GM12878 (cell line): ENCODE data around the gene NOTCH1. TPM values are rescaled to one million over a fixed set of nuclear protein-coding genes. Genes with fewer than 3 reads are reported as not detected.

ENCODE experiments used
- ATAC-seq: fragments of 200-7000 bp; cut with Tn5 transposase; 3 replicates; pipeline ENCODE4 v1.9.1; 2020; ENCODE audit warnings: mild to moderate bottlenecking, moderate library complexity
- BruUV-seq: library from RNA; stranded (reverse); fragments of 400-500 nt; replicated peaks from 2 replicates; lab custom pipeline; 2021; lab: Mats Ljungman, UMichigan
- CTCF ChIA-PET: fragments of 300-600 bp; sonication (Branson Sonifier 250); formaldehyde crosslinking; extraction: SDS; loops from one replicate; lab custom pipeline; 2021; ENCODE audit warnings: inconsistent platforms; lab: Yijun Ruan, JAX
- POLR2A ChIA-PET: fragments of 350-600 bp; formaldehyde crosslinking; extraction: SDS; loops from one replicate; lab custom pipeline; 2021; ENCODE audit warnings: inconsistent platforms; lab: Charles Lee
- RAD21 ChIA-PET: fragments of 300-600 bp; sonication (Branson Sonifier 250); formaldehyde crosslinking; loops from one replicate; lab custom pipeline; 2023; ENCODE audit warnings: antibody characterized with exemption; ENCODE audit not compliant: unreplicated experiment; lab: Charles Lee
- SMC1A ChIA-PET: fragments of 300-600 bp; sonication (Branson Sonifier 250); formaldehyde crosslinking; loops from one replicate; lab custom pipeline; 2023; ENCODE audit not compliant: unreplicated experiment, uncharacterized antibody; lab: Charles Lee
- DNase-seq: peaks from one replicate; pipeline ENCODE4 v3.0.0-alpha.2; 2011; ENCODE audit warnings: low read depth, low spot score
- FAIRE-seq: peaks from 3 replicates; lab custom pipeline; 2011; peaks lifted over from hg19 to GRCh38; lab: Jason Lieb, UNC
- H2AFZ ChIP-seq: 2 replicates; pipeline ENCODE4 v1.6.0; 2011; ENCODE audit warnings: low read depth, low read length, control low read depth; ENCODE audit not compliant: control insufficient read depth
- H3K27ac ChIP-seq: 2 replicates; pipeline ENCODE4 v1.5.1; 2011; ENCODE audit warnings: control low read depth; ENCODE audit not compliant: control insufficient read depth, insufficient read depth
- H3K27me3 ChIP-seq, 2 experiments: replicated peaks in 1 of 2; 2 replicates each; pipeline versions ENCODE4 v1.6.0 to v1.6.1; 2011; ENCODE audit warnings: low read length in 1 of 2; ENCODE audit not compliant: control insufficient read depth in 2 of 2, insufficient read depth in 2 of 2
- H3K36me3 ChIP-seq, 2 experiments: 2 replicates each; pipeline ENCODE4 v1.5.1; 2011; ENCODE audit warnings: low read length in 1 of 2; ENCODE audit not compliant: control insufficient read depth in 2 of 2, insufficient read depth in 2 of 2
- H3K4me1 ChIP-seq: 2 replicates; pipeline ENCODE4 v1.6.1; 2011; ENCODE audit warnings: mild to moderate bottlenecking, low read length, moderate library complexity, mixed read lengths; ENCODE audit not compliant: control insufficient read depth, insufficient read depth
- H3K4me2 ChIP-seq: 2 replicates; pipeline ENCODE4 v1.6.0; 2011; ENCODE audit warnings: control low read depth; ENCODE audit not compliant: control insufficient read depth, insufficient read depth
- H3K4me3 ChIP-seq: fragments of 200-600 bp; sonication (generic); 2 replicates; pipeline ENCODE4 v1.5.1; 2016
- H3K79me2 ChIP-seq: 2 replicates; pipeline ENCODE4 v1.6.0; 2011; ENCODE audit warnings: low read length; ENCODE audit not compliant: control insufficient read depth, insufficient read depth
- H3K9ac ChIP-seq: 2 replicates; pipeline ENCODE4 v1.8.0; 2011; ENCODE audit warnings: low read length, control low read depth, mixed read lengths; ENCODE audit not compliant: control insufficient read depth, insufficient read depth
- H3K9me3 ChIP-seq: replicated peaks from 3 replicates; pipeline ENCODE4 v1.5.1; 2011; ENCODE audit warnings: mild to moderate bottlenecking, low read length; ENCODE audit not compliant: control insufficient read depth, insufficient read depth
- H4K20me1 ChIP-seq: 2 replicates; pipeline ENCODE4 v1.6.0; 2011; ENCODE audit not compliant: control insufficient read depth, insufficient read depth
- CTCF ChIP-seq, 3 experiments: IDR thresholded peaks in 2 of 3; conservative IDR thresholded peaks in 1 of 3; 2 replicates each; pipeline ENCODE4 v1.5.1; 2011; ENCODE audit warnings: low read depth in 3 of 3, low read length in 3 of 3, mild to moderate bottlenecking in 3 of 3, control low read depth in 2 of 3, moderate library complexity in 2 of 3, inconsistent platforms in 1 of 3, mixed read lengths in 1 of 3; ENCODE audit not compliant: control insufficient read depth in 2 of 3, insufficient read depth in 1 of 3; ENCODE audit errors: extremely low read depth in 1 of 3
- GATAD2B ChIP-seq: fragments of 450-650 bp; conservative IDR thresholded peaks from 2 replicates; pipeline ENCODE4 v1.6.1; 2017; ENCODE audit warnings: low read depth, mild to moderate bottlenecking, moderate library complexity
- IKZF1 ChIP-seq: fragments of 450-650 bp; conservative IDR thresholded peaks from 2 replicates; pipeline ENCODE4 v1.6.1; 2017; ENCODE audit warnings: antibody characterized with exemption, mild to moderate bottlenecking
- NBN ChIP-seq: fragments of 450-650 bp; IDR thresholded peaks from 2 replicates; pipeline ENCODE4 v1.6.1; 2016
- POLR2A ChIP-seq: IDR thresholded peaks from 2 replicates; pipeline ENCODE4 v1.6.1; 2011; ENCODE audit warnings: low read depth, mild to moderate bottlenecking, low read length
- RAD21 ChIP-seq: IDR thresholded peaks from 2 replicates; pipeline ENCODE4 v1.6.1; 2011; ENCODE audit warnings: mild to moderate bottlenecking, low read depth, low read length, moderate library complexity; ENCODE audit not compliant: insufficient read depth
- RB1 ChIP-seq: fragments of 450-650 bp; formaldehyde crosslinking; IDR thresholded peaks from 2 replicates; pipeline ENCODE4 v1.6.1; 2017; ENCODE audit warnings: mild to moderate bottlenecking, borderline replicate concordance
- RELA ChIP-seq: fragments of 450-650 bp; IDR thresholded peaks from 2 replicates; pipeline ENCODE4 v1.8.0; 2014; ENCODE audit warnings: borderline replicate concordance; ENCODE audit not compliant: partially characterized antibody
- RUNX3 ChIP-seq: IDR thresholded peaks from 2 replicates; pipeline ENCODE4 v1.6.1; 2012; ENCODE audit warnings: low read length, inconsistent platforms
- SIN3A ChIP-seq: IDR thresholded peaks from 2 replicates; pipeline ENCODE4 v1.6.1; 2012; ENCODE audit warnings: low read depth, low read length, improper control_type of control experiment
- SMC3 ChIP-seq: IDR thresholded peaks from 2 replicates; pipeline ENCODE4 v1.6.1; 2011; ENCODE audit warnings: low read length, improper control_type of control experiment, borderline replicate concordance
- SRF ChIP-seq, 2 experiments: IDR thresholded peaks; 2 replicates each; pipeline ENCODE4 v1.6.1; 2011; ENCODE audit warnings: low read depth in 2 of 2, low read length in 2 of 2, mild to moderate bottlenecking in 1 of 2, moderate library complexity in 1 of 2
- TCF12 ChIP-seq: IDR thresholded peaks from 2 replicates; pipeline ENCODE4 v1.6.1; 2011; ENCODE audit warnings: low read depth, mild to moderate bottlenecking, low read length
- TCF3 ChIP-seq: IDR thresholded peaks from 2 replicates; pipeline ENCODE4 v1.6.1; 2012; ENCODE audit warnings: low read depth, mild to moderate bottlenecking, low read length, borderline replicate concordance; ENCODE audit not compliant: insufficient read depth
- WRNIP1 ChIP-seq: IDR thresholded peaks from 2 replicates; pipeline ENCODE4 v1.6.1; 2011; ENCODE audit warnings: low read depth, low read length, improper control_type of control experiment, borderline replicate concordance
- YY1 ChIP-seq: IDR thresholded peaks from 2 replicates; pipeline ENCODE4 v1.6.1; 2011; ENCODE audit warnings: low read depth, mild to moderate bottlenecking, low read length
- ZBTB11 ChIP-seq: fragments of 450-650 bp; formaldehyde crosslinking; IDR thresholded peaks from 2 replicates; pipeline ENCODE4 v1.5.0; 2022; ENCODE audit warnings: mild to moderate bottlenecking, missing genetic modification characterization
- ZNF217 ChIP-seq: fragments of 450-650 bp; IDR thresholded peaks from 2 replicates; pipeline ENCODE4 v1.6.1; 2017; ENCODE audit warnings: antibody characterized with exemption, mild to moderate bottlenecking
- WGBS: methylation state at CpG from one replicate; pipeline ENCODE4 v1.1.6; 2016; ENCODE audit warnings: low lambda C conversion rate; ENCODE audit not compliant: insufficient replicate concordance, insufficient coverage; ENCODE audit errors: missing lambda C conversion rate; 5-methylcytosine and 5-hydroxymethylcytosine counted together
- in situ Hi-C: fragments of 300-500 bp; cut with MboI; formaldehyde crosslinking; loops from 9 replicates; pipeline ENCODE4 v1.14.3; 2018; ENCODE audit warnings: mixed read lengths
- intact Hi-C: fragments of 100-400 bp; cut with micrococcal nuclease; formaldehyde crosslinking; loops from one replicate; pipeline ENCODE4 v1.14.2; 2022; ENCODE audit not compliant: unreplicated experiment
- polyA plus RNA-seq, 11 experiments: library from polyadenylated mRNA; depleted of rRNA in 4 of 11; unstranded in 6 of 11; stranded (reverse) in 5 of 11; fragments of >200 nt; fragmentation: Nextera tagmentation in 4 of 11; fragmentation: Illumina TruSeq in 1 of 11; extraction: Ambion mirVana in 4 of 11; extraction: Trizol in 1 of 11; gene quantifications; 1 replicate in 1 of 11; 2 replicates in 10 of 11; pipeline versions ENCODE4 v1.2.1 to v1.2.3, GENCODE V29; 2011 to 2016; ENCODE audit warnings: inconsistent platforms in 2 of 11, missing spikeins in 2 of 11, low read depth in 1 of 11
- total RNA-seq, 4 experiments: library from RNA; depleted of rRNA in 3 of 4; stranded (reverse); fragments of >200 nt in 3 of 4; fragmentation: Illumina TruSeq in 1 of 4; extraction: Trizol in 1 of 4; gene quantifications; 2 replicates each; pipeline versions ENCODE4 v1.2.1 to v1.2.3, GENCODE V29; 2013 to 2021

NOTCH1 gene
- total and polyA plus RNA-seq, 10 of the 15 experiments (the other 5 are each of a cell fraction or from before 2014, with no cell fraction given) = 0.02 to 40.0 (median 3.7) TPM

GRCh38 chr9:136488247-136489214 is 57.3 kb downstream of the NOTCH1 start:
- H3K79me2 ChIP-seq = no peaks in the 10 kb centered on the region
- SMC1A ChIA-PET = interaction anchor here (0.7 to 7.0 kb wide), 9 partner anchors 51 to 158 kb away, joined by 3 to 60 read pairs (median 5); no protein-coding TSS in a partner anchor
- DNase-seq (no peak), FAIRE-seq (peak; percentile 13), ATAC-seq (peak; percentile 72)
- no TSS peak for BruUV-seq
- 18% methylated on average over 21 of the region's 22 CpGs for WGBS
- H3K27me3 ChIP-seq = no peaks in the 10 kb centered on the region
- no peak overlapping the region for H2AFZ ChIP-seq
- POLR2A ChIA-PET = interaction anchor here (1.2 kb wide), 1 partner anchor 137 kb away, joined by 3 read pairs; no protein-coding TSS in a partner anchor
- no peaks in the 10 kb centered on the region for H3K36me3 ChIP-seq
- CTCF ChIA-PET = interaction anchor here (0.6 to 9.0 kb wide), 18 partner anchors 40 to 483 kb away, joined by 3 to 223 read pairs (median 4); no protein-coding TSS in a partner anchor
- no peak overlapping the region for H3K9ac ChIP-seq
- peaks cover 6% of the 10 kb centered on the region; the same call in 1 of the 2 replicates for H3K4me1 ChIP-seq
- H3K4me3 ChIP-seq = no peak overlapping the region
- RAD21 ChIA-PET = interaction anchor here (0.6 to 7.8 kb wide), 8 partner anchors 51 to 187 kb away, joined by 3 to 126 read pairs (median 4); no protein-coding TSS in a partner anchor
- no peak overlapping the region for H3K27ac ChIP-seq
- intact Hi-C loops (loop anchor here (5.0 kb wide), 2 partner anchors 59 to 199 kb away; partner anchors contain the start of genes AGPAT2 and NOTCH1), in situ Hi-C loops (no loop called here)
- no peak overlapping the region for H3K4me2 ChIP-seq
- no peaks in the 10 kb centered on the region for H3K9me3 ChIP-seq
- no peaks in the 10 kb centered on the region; the same call in 1 of the 2 replicates for H4K20me1 ChIP-seq
- peak; percentile 62; the same call in 1 of the 2 replicates for TF ChIP-seq NBN
- TF ChIP-seq YY1 = peak; percentile 64; the same call in 1 of the 2 replicates
- peak; percentile 30 for TF ChIP-seq RELA
- TF ChIP-seq SMC3 = peak; percentile 99
- peak; percentile 40; the same call in 1 of the 2 replicates for TF ChIP-seq RUNX3
- no peak for TF ChIP-seq ZNF217
- 0 out of 2 replicates have a peak, but pooled peaks have one; percentile 45 for TF ChIP-seq RB1
- no peak for TF ChIP-seq ZBTB11 (CRISPR knock-in tag)
- 0 out of 2 replicates have a peak, but pooled peaks have one; percentile 37 for TF ChIP-seq WRNIP1
- peak; percentile 93 for TF ChIP-seq RAD21
- TF ChIP-seq TCF3 = peak; percentile 84
- TF ChIP-seq IKZF1 = 0 out of 2 replicates have a peak, but pooled peaks have one; percentile 21
- TF ChIP-seq GATAD2B = 0 out of 2 replicates have a peak, but pooled peaks have one; percentile 49
- TF ChIP-seq POLR2A = no peak
- no peak for TF ChIP-seq SRF (IDR thresholded peaks at IDR 0.05; ENCODE audit: low read depth in 2 of 2, low read length in 2 of 2)
- peak; percentile 89 to 98 (median 91) for TF ChIP-seq CTCF (IDR thresholded peaks at IDR 0.05 in 2 of 3, conservative IDR thresholded peaks at IDR 0.05 in 1 of 3; ENCODE audit: control insufficient read depth in 2 of 3, extremely low read depth in 1 of 3, insufficient read depth in 1 of 3, low read depth in 3 of 3, low read length in 3 of 3)
- TF ChIP-seq TCF12 = peak; percentile 89
- no peak for TF ChIP-seq SIN3A
